GM21528 (cell line): ENCODE measurements around the gene TNC.

Experiments used
- ATAC-seq: cut with Tn5 transposase; IDR thresholded peaks from one replicate; pipeline ENCODE4 v1.9.1; 2021; ENCODE audit warnings: mild to moderate bottlenecking, moderate library complexity; ENCODE audit not compliant: unreplicated experiment, low FRiP score

Gene TNC

DNA sequence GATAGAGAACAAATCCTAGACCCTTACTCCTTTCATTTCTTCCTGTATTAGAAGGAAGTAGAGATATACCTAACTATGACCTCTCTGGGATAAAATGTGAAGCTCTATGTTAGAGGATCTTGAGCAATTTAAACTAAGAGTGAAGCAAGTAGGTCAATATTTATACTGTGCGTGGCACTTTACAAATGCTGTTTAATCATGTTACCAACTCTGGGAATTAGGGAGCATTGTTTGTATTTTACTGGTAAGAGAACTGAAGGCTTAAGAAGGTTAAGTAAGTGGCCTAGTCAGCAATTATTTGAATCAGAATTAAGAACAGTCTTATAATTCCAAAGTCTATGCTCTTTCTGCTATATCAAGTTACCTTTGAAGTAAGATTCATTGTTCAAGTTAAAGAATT lies 12.0 kb downstream of the TNC start:
- ATAC-seq = no peak

DNA sequence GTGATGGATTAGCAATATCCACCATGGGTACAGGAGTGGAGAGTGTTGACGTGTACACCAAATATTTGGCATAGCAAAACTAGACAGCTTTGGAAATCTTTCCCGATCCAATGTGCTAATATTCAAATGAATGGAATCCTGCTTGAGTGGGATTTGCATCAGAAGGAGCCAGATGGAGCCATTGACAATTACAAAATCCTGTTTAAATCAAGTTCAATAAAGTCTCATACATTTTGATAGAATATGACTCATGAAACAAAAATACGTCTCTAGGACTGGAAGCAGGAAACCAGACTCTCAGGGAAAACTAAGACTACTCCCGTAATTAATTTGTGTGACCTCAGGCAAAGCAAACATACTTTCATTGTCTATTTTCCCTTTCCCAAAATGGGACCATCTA lies 13.0 kb downstream of the TNC start:
- no peak for ATAC-seq

DNA sequence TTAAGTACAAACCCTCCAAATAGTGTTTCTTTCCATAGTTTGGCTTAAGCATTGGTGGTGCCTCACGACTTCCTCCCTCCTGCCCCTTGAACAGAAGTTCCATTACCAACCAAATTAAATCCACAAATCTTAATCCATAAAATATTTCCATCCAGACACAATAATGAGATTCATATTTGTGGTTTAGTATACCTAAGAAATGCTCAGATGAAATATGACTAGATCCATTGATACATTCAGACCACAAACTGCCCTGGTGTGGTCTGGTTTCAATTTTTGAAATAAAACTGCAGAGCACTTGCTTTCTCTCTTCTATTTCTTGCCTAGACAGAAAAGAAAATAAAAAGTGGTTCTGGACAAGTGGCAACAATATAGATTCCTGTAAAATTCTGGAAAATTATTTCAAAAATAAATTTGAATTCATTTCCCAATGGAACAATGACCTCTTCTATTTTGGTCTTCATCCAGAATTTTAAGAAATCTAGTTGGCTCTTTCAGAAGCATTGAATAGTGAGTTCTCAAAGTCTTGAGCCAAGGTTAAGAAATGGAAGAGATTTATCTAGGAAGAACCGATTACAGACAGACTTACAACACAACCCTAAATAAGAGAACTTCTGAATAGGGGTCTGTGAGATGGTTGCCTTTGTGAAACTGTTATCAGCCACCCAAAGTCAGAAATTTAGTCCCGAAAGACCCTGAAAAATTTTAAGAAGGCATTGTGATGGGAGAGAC lies 14.0 kb downstream of the TNC start:
- ATAC-seq = no peak

DNA sequence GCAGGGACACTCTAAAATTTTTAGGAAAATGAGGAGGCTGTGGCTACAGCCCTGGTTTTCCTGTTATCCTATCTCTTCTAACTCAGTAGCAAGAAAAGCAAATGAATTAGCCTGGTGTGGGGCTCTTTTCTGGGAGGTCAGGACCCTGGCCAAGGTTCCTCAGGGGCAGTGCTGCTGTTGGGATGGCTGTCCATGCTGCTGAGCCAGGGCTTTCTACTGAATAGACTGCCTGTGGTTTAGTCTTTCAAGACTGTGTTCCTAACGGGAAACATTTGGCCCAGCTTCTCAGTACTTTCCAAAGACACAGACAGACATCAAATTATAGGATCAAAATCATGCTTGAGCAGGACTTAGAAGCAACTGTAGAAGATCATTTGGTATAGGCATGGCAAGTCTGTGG lies 18.1 kb downstream of the TNC start:
- no peak for ATAC-seq

DNA sequence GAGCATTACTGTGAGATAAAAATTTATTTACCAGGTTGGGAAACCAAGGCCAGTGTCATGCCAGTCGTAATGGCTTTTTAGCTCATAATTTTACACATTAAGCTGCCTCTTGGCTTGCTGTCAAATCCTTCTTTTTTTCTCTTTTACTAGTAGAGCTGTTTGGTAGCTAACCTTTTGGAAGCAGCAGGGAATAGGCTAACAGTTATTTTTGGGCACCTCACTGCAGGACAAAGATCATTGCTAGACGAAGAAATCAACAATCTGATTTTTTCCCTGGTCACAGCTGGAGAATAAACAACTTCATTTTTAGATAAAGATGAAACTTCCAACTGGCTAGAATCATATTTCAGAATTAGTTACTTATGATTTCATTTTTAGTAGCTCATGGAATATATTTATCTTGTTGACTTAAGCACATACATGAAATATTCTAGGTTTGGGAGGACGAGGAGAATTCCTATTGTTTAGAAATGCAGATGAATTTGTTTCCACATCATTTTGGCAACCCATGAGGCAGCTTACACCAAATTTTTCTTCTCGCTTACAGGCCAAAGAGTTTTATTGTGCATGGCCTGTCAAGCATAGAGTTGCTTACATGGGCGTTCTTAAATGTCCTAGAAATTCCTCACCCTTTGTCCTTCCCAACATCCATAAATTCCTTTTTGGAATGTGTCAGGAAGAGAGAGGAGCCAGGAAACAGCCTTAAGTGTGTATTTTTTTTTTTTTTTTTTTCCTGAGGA lies 19.6 kb downstream of the TNC start:
- no peak for ATAC-seq

DNA sequence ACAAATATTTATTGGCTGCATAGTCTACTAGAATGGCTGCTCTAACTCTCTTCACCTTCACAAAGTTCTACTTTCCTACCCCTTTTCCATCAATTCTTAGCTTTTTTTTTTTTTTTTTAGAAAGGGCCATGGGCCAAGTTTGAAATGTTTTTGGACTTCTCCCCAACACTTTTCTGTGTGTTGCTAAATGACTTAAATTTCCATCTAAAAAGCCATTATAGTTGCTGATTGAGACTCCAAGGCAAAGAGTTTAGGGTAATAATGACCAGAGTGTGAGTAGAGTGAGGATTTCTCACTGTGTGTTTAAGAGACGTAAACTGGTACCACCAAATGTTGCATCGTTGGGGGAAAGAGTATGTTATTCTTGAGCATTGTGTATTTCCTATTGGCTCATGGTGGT lies 24.4 kb downstream of the TNC start:
- no peak for ATAC-seq

DNA sequence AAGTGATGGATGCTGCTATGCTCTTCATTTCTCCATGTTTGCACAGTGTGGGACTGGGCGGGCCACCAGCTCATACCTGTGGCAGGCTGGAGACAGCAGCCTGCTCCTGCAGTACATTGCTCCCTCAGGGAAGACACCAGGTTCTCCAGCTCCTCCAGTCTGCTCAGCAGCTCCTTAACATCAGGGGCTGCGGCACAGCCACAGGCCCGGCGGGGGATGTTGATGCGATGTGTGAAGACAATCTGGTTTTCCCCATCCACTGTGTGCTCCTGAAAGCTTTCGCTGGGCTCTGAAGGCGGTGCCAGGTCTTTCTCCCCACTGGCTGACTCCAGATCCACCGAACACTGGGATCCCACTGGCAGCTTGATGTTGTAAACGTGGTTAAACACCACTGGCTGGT lies 27.5 kb downstream of the TNC start:
- no peak for ATAC-seq

DNA sequence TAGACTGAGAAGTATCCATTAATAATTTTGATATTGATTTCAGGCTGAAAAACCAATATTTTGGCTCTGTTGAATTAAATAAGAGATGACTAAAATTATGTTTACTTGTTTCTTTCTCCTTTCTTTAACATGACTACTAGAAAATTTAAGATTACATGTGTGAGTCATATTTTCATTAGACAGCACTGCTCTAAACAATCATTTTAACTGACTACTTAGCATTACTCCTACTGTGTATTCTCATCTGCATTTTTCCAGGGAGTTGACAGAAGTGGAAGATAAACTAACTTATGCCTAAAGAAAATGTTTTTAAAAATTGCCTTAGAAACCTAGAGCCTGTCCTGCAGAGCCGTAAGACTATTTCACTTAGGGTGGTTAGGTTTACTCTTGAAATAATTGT lies 29.1 kb downstream of the TNC start:
- ATAC-seq = no peak

DNA sequence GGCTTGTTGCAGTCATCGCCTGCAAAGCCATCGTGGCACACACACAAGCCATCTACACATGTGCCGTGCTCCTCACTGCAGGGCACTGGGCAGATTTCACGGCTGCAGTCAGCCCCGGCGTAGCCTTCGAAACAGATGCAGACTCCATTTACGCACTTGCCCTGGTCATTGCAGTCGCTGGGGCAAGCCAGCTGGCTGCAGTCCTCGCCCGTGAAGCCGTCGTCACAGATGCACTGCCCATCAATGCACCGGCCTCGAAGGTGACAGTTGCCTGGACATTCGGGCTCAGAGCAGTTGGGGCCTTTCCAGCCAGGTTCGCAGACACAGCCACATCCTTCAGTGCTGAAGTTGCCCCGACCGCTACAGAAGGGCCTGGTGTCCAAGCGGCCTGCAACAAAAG lies 31.1 kb downstream of the TNC start:
- ATAC-seq = no peak

DNA sequence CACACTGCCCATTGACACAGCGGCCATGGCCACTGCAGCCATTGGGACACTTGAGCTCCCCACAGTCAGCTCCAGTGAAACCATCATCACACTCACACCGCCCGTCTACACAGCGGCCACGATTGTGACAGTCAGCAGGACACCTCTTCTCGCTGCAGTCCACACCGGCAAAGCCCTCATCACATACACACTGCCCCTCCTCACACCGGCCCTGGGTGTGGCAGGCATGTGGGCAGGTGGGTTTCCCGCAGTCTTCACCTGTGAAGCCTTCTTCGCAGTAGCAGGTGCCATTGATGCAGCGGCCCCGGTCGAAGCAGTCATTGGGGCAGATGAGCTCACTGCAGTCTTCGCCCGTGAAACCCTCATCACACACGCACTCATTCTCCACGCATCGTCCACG lies 31.5 kb downstream of the TNC start:
- no peak for ATAC-seq

DNA sequence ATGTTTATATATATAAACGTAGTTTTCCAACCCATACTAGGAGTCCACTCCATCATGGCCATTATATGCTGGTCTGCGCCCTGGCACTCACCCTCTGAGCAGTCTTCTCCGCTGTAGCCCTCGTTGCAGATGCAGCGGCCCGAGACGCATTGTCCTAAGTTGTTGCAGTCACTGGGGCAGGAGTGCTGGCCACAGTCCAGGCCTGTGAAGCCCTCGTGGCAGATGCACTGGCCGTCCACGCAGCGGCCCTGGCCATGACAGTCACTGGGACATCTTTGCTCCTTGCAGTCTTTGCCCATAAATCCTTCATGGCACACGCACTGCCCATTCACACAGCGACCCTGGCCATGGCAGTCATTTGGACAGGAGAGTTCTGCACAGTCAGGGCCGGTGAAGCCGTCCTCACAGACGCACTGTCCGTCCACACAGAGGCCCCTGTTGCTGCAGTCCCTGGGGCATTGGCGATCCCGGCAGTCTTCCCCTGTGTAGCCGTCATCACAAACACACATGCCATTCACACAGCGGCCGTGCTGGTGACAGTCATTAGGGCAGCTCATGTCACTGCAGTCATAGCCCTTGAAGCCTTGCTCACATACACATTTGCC lies 32.1 kb downstream of the TNC start:
- ATAC-seq = no peak

DNA sequence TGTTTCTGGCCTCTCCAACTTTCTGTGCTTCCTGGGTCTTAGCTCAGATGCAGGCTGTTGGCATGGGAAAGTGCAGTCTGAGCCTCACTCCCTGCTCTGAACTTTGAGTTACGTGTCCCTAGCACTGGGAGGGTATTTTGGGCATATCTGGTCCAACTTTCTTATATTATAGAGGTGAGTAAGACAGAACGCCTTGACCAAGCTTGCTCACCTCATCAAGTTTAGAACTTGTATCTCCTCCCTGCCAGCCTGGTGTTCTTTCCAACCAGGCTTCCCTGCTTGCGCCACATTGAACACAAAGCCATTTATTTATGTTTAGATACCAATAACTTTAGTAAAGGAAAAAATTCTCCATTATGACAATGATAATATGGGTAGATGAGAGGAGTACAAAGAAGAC lies 33.2 kb downstream of the TNC start:
- no peak for ATAC-seq

DNA sequence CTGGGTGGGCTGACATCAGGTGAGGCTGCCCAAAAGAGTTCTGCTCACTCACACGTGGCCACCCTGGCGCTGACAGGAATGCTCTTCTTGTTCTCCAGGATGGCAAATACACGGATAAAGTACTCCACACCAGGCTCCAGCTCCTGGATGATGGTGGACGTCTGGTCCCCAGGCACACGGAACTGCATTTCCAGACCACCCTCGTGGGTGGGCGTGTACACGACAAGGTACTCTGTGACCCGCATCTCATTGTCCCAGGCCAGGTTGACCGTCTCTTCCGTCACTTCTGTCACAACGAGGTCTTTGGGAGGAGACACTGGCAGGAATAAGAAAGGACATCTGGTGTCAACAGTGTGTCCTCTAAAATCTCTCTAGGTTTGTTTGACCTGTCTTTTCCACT lies 33.8 kb downstream of the TNC start:
- no peak for ATAC-seq

DNA sequence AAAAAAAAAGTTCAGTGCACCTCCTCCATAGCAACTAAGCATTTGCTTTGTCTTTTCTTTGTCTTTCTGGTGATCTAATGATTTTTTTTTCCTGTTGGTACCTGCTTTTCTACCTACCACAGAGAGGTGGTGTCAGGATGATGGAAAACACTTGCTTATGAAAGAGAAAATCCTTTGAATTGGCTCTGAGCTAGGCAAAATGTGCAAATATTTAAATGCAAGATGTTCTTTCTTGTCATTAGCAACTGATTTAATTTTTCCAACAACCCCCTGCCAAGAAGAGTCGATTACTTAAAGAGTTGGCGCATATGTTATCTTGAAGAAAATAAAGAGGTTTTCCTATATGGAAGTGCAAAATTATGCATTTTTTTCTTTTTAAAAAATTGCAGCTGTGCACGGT lies 37.7 kb downstream of the TNC start:
- ATAC-seq = no peak

DNA sequence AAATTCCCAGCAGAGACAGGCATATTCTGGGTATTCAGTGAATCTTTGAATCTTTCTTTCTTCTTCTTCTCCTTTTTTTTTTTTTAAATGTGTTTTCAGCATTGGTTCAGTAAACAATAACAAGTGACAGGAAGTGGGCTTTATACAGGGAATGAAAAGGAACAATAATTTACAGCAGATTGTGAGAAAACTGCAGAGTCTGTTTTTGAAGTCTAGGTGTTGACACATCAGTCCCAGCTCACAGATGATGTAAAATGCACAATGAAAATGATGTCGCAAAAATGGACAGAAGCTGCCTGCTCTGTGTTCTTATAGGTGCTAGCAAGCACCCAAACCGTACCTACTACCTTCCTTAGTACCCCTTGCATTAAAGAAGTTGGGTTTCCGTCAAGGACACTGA lies 38.8 kb downstream of the TNC start:
- no peak for ATAC-seq

DNA sequence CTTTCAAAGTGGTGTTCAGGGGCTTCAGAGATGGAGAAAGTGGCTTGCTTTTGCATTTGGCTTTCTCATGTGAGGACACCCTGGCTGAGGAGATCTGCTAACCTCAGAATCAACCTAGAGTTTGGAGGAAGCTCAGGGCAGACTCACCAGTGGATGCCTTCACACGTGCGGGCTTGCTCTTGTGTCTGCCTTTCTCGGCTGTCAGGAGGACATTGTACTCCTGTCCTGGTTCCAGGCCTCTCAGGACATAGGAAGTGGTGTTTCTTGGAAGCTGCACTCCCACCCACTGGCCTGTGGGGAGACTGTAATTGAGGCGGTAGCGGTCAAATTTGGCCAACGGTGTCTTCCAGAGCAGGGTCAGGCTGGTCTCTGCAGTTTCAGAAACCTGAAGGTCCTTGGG lies 44.5 kb downstream of the TNC start:
- no peak for ATAC-seq

DNA sequence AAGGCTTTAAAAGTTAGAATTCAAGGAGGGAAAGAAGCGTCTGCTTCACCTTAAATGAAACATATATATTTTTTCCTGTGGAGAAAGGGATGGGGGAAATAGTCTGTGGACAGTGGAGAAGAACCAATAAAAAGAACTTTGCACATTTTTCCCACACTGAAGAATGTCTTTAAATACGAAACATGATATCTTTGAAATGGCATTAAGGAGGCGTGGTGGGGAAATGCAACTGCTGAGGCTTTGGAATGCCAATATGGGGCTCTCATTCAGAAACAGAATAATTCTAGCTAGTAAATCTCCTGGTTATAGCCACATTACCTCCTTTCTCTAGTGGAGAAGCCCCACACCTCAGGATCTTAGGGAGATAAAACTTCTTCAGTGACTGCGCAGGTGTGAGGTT lies 46.8 kb downstream of the TNC start:
- ATAC-seq = no peak

DNA sequence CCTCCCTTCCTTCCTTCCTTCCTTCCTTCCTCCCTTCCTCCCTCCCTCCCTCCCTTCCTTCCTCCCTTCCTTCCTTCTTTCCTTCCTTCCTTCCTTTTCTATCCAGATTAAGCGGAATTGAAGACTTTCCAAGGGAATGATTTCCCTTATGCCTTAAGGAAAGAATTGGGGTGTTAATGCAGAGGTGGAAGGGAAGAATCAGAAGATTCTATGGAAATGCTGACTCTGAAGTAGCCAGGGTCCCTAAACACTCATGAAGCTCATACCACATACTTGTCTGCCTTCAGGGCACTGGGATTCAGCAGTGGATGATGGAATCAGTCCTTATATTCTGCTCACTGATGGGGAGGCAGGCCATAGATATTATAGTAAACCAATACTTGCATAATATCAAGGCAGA lies 48.2 kb downstream of the TNC start:
- no peak for ATAC-seq

DNA sequence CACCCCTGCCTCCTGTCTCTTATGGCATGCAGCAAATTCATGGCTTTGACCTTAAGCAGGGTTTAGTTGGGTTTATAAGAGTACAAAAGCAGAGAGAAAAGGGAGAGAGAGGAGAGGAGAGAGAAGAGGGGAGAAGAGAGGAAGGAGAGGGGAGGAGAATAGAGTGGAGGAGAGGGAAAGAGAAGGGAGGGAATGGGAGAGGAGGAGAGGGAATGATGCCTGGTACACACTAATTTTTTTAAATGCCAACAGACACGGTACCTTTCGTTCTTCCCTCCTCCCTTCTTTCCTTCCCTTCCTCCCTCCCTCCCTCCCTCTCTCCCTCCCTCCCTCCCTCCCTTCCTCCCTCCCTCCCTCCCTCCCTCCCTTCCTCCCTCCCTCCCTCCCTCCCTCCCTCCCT lies 48.7 kb downstream of the TNC start:
- ATAC-seq = no peak

DNA sequence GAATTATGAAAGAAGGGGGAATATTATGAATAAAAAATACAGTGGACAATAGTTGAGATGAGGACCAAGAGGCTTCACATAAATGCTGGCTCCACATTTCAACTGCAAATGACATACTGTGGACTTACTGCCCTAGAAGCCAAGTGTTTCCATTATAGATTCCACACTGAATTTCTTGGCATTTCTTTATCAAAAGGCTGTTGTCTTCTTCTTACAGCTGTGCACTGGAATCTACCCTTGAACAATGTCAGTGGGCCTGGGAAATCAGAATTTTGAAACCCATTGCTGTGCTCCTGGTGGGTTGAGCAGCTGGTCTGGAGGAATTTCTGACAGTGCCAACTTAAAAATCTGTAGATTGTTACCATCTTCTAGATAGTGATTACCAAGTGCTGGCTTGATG lies 49.9 kb downstream of the TNC start:
- no peak for ATAC-seq

DNA sequence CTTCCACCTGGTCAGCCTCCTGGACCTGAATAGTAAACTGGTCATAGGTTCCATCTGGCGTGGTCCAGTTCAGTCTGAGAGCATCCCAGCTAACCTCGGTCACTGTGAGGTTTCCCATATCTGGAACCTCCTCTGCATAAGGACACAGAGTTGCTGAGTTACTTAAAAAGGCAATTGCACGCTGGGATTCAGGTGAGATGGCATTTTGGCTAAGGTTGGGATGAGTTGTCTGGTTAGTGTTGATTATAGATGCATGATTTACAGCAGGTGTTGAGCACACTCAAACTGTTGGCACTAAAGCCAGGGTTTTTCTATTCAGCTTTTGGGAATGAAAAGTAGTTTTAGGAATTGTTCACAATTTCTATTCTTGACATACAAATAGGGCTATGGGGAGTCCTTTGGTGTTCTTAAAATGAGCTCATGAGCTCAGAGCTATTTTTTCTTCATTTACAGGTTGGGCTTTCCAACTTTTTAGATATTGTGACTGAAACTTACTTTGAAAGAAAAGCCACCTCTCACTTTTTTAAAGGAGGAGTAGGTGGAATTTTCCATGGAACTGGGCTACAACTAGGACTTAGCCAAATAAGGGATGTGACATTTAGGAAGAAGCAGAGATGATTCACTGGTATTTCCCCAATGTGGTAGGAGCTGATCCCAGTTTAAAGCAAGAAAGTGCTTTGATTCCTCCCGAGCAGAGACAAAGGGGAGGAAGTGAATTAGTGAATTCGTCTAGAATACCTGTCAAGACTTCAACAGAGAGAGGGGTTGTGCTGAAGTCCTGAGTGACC lies 54.7 kb downstream of the TNC start:
- no peak for ATAC-seq
